CD4-positive, alpha-beta T cell (primary cell): ENCODE results near the gene PPP1R14C. TPM values are rescaled to one million over a fixed set of nuclear protein-coding genes. Genes with fewer than 3 reads are reported as not detected.
"Not testable (repeated sequence)": the region's sequence is repeated elsewhere in the genome, so short reads cannot be mapped to it uniquely, and the experiment has no call there.

Source experiments
- ATAC-seq: fragments of 200-7000 bp; cut with Tn5 transposase; one replicate; pipeline ENCODE4 v1.10.0; 2022; ENCODE audit warnings: mild to moderate bottlenecking; ENCODE audit not compliant: poor library complexity
- CTCF ChIA-PET: fragments of 350-600 bp; sonication (Branson Sonifier 250); formaldehyde crosslinking; loops from one replicate; lab custom pipeline; 2021; ENCODE audit warnings: antibody characterized with exemption, inconsistent platforms; lab: Charles Lee
- POLR2A ChIA-PET: fragments of 350-600 bp; sonication (Branson Sonifier 250); formaldehyde crosslinking; loops from one replicate; lab custom pipeline; 2021; ENCODE audit warnings: antibody characterized with exemption, inconsistent platforms; lab: Charles Lee
- DNase-seq, 14 experiments: peaks; one replicate each; pipeline ENCODE4 v3.0.0-alpha.2; 2013 to 2020; ENCODE audit warnings: mixed read lengths in 2 of 14
- H3K27ac ChIP-seq, 2 donors: one replicate each; pipeline versions ENCODE4 v1.5.1 to v1.7.0; 2013; ENCODE audit warnings: low read length in 2 of 2, low read depth in 1 of 2, mild to moderate bottlenecking in 1 of 2
- H3K27me3 ChIP-seq, 2 experiments: 1 replicate in 1 of 2; 2 replicates in 1 of 2; pipeline versions ENCODE4 v1.6.1 to v1.7.0; 2013; ENCODE audit warnings: low read length in 2 of 2, control low read depth in 1 of 2, mild to moderate bottlenecking in 1 of 2, moderate library complexity in 1 of 2; ENCODE audit not compliant: insufficient read depth in 2 of 2, control insufficient read depth in 1 of 2
- H3K36me3 ChIP-seq: one replicate; pipeline ENCODE4 v1.6.1; 2013; ENCODE audit warnings: low read length, control low read depth; ENCODE audit not compliant: insufficient read depth
- H3K4me1 ChIP-seq: one replicate; pipeline ENCODE4 v1.6.1; 2013; ENCODE audit warnings: low read length, control low read depth; ENCODE audit not compliant: insufficient read depth
- H3K4me3 ChIP-seq: one replicate; pipeline ENCODE4 v1.5.1; 2013; ENCODE audit warnings: mild to moderate bottlenecking, low read length, moderate library complexity
- H3K9me3 ChIP-seq, 2 experiments: 1 replicate in 1 of 2; 2 replicates in 1 of 2; pipeline versions ENCODE4 v1.6.1 to v1.7.0; 2013; ENCODE audit warnings: low read length in 2 of 2, mild to moderate bottlenecking in 2 of 2, control low read depth in 1 of 2, moderate library complexity in 1 of 2; ENCODE audit not compliant: control insufficient read depth in 1 of 2, insufficient read depth in 1 of 2
- H3K27ac Mint-ChIP-seq: one replicate; pipeline ENCODE4 v1.8.0; 2020; ENCODE audit warnings: mixed read lengths
- H3K27me3 Mint-ChIP-seq: one replicate; pipeline ENCODE4 v1.8.0; 2021; ENCODE audit warnings: mixed read lengths
- H3K36me3 Mint-ChIP-seq: one replicate; pipeline ENCODE4 v1.8.0; 2021; ENCODE audit warnings: low read depth, mixed read lengths
- H3K4me1 Mint-ChIP-seq: one replicate; pipeline ENCODE4 v1.8.0; 2021; ENCODE audit warnings: low read depth, mixed read lengths
- H3K4me3 Mint-ChIP-seq: one replicate; pipeline ENCODE4 v1.8.0; 2020; ENCODE audit warnings: mild to moderate bottlenecking, mixed read lengths
- H3K9me3 Mint-ChIP-seq: one replicate; pipeline ENCODE4 v1.8.0; 2020; ENCODE audit warnings: mixed read lengths
- CTCF ChIP-seq: fragments of 200-600 bp; IDR thresholded peaks from one replicate; pipeline ENCODE4 v1.8.0; 2022; ENCODE audit warnings: antibody characterized with exemption, mild to moderate bottlenecking
- intact Hi-C, 2 experiments: fragments of 100-400 bp; cut with DNase I in 1 of 2; cut with micrococcal nuclease in 1 of 2; formaldehyde crosslinking; loops; one replicate each; pipeline versions ENCODE4 v1.15.1 to v1.9.0; 2023 to 2025; cut with DNase I, micrococcal nuclease
- total RNA-seq, 174 experiments: library from RNA in 2 of 174; stranded (reverse) in 2 of 174; gene quantifications; one replicate each; pipeline ENCODE4 v1.2.3 and lab custom pipeline; 2021 to 2026

The PPP1R14C gene
- total RNA-seq, 2 experiments from 2014 or later, result not detected

- Histone ChIP-seq H3K9me3 (no peaks in the 10 kb centered on the region), H3K27me3 (no peaks in the 10 kb centered on the region), H3K27ac (no peak overlapping the region), H3K4me1 (no peaks in the 10 kb centered on the region), H3K36me3 (no peaks in the 10 kb centered on the region), H3K4me3 (no peak overlapping the region)
- ATAC-seq (no peak), DNase-seq (no peak)
- H3K27ac Mint-ChIP-seq, result no peak overlapping the region
- no peak overlapping the region for H3K4me3 Mint-ChIP-seq
- H3K9me3 Mint-ChIP-seq, result no peaks in the 10 kb centered on the region
- TF ChIP-seq CTCF, result no peak
- ChIA-PET POLR2A (no interaction called here), CTCF (no interaction called here)
- intact Hi-C loops, result no loop called here
- no peaks in the 10 kb centered on the region for H3K36me3 Mint-ChIP-seq
- H3K4me1 Mint-ChIP-seq, result no peaks in the 10 kb centered on the region
- no peaks in the 10 kb centered on the region for H3K27me3 Mint-ChIP-seq
These were observed 42.9 kb downstream of the PPP1R14C start for GRCh38 chr6:150185732-150186117.

- DNase-seq, result no peak
- no peaks in the 10 kb centered on the region for H3K9me3 ChIP-seq
- POLR2A ChIA-PET, result no interaction called here
- Mint-ChIP-seq H3K27ac (no peak overlapping the region), H3K9me3 (no peaks in the 10 kb centered on the region), H3K27me3 (peaks cover 4% of the 10 kb centered on the region), H3K36me3 (no peaks in the 10 kb centered on the region), H3K4me1 (no peaks in the 10 kb centered on the region), H3K4me3 (no peak overlapping the region)
- H3K36me3 ChIP-seq, result no peaks in the 10 kb centered on the region
- intact Hi-C loops, result no loop called here
- no peak overlapping the region for H3K4me3 ChIP-seq
- no peaks in the 10 kb centered on the region for H3K27me3 ChIP-seq
- H3K4me1 ChIP-seq, result no peaks in the 10 kb centered on the region
- no peak for TF ChIP-seq CTCF
- CTCF ChIA-PET, result no interaction called here
- no peak for ATAC-seq
- H3K27ac ChIP-seq, result no peak overlapping the region
These were observed 43.5 kb downstream of the PPP1R14C start for GRCh38 chr6:150186129-150186898.

GRCh38 chr6:150187433-150187832, 44.6 kb downstream of the PPP1R14C start:
- H3K4me3 Mint-ChIP-seq, H3K9me3 ChIP-seq, H3K36me3 Mint-ChIP-seq, H3K9me3 Mint-ChIP-seq, H3K27ac ChIP-seq, POLR2A ChIA-PET, ATAC-seq, H3K27me3 ChIP-seq, CTCF ChIA-PET, H3K27me3 Mint-ChIP-seq, H3K4me1 Mint-ChIP-seq, H3K4me3 ChIP-seq, H3K36me3 ChIP-seq, H3K27ac Mint-ChIP-seq, intact Hi-C loops, DNase-seq, H3K4me1 ChIP-seq: not testable (repeated sequence)

- Mint-ChIP-seq H3K36me3 (no peaks in the 10 kb centered on the region), H3K27ac (no peak overlapping the region), H3K4me1 (no peaks in the 10 kb centered on the region), H3K27me3 (peaks cover 7% of the 10 kb centered on the region), H3K4me3 (no peak overlapping the region), H3K9me3 (no peaks in the 10 kb centered on the region)
- Histone ChIP-seq H3K27me3 (no peaks in the 10 kb centered on the region), H3K36me3 (no peaks in the 10 kb centered on the region), H3K9me3 (no peaks in the 10 kb centered on the region), H3K4me1 (no peaks in the 10 kb centered on the region), H3K27ac (no peak overlapping the region), H3K4me3 (no peak overlapping the region)
- CTCF ChIA-PET, result no interaction called here
- DNase-seq, result no peak
- intact Hi-C loops, result no loop called here
- ATAC-seq, result no peak
- POLR2A ChIA-PET, result no interaction called here
- no peak for TF ChIP-seq CTCF
These were observed 46.3 kb downstream of the PPP1R14C start for GRCh38 chr6:150189122-150189521.
